ENCODE results near the gene CNPY3.

GRCh38 chr6:42958125-42958524, 28.8 kb downstream of the CNPY3 start:
- TF ChIP-seq, protein P1, sequence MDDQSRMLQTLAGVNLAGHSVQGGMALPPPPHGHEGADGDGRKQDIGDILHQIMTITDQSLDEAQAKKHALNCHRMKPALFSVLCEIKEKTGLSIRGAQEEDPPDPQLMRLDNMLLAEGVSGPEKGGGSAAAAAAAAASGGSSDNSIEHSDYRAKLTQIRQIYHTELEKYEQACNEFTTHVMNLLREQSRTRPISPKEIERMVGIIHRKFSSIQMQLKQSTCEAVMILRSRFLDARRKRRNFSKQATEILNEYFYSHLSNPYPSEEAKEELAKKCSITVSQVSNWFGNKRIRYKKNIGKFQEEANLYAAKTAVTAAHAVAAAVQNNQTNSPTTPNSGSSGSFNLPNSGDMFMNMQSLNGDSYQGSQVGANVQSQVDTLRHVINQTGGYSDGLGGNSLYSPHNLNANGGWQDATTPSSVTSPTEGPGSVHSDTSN (IDR thresholded peaks at IDR 0.05): no peak
- TF ChIP-seq, protein P2, sequence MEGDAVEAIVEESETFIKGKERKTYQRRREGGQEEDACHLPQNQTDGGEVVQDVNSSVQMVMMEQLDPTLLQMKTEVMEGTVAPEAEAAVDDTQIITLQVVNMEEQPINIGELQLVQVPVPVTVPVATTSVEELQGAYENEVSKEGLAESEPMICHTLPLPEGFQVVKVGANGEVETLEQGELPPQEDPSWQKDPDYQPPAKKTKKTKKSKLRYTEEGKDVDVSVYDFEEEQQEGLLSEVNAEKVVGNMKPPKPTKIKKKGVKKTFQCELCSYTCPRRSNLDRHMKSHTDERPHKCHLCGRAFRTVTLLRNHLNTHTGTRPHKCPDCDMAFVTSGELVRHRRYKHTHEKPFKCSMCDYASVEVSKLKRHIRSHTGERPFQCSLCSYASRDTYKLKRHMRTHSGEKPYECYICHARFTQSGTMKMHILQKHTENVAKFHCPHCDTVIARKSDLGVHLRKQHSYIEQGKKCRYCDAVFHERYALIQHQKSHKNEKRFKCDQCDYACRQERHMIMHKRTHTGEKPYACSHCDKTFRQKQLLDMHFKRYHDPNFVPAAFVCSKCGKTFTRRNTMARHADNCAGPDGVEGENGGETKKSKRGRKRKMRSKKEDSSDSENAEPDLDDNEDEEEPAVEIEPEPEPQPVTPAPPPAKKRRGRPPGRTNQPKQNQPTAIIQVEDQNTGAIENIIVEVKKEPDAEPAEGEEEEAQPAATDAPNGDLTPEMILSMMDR (IDR thresholded peaks at IDR 0.05): no peak
- TF ChIP-seq POLR2A (IDR thresholded peaks at IDR 0.05; ENCODE audit: low read length): no peak
